ENCODE measurements around the gene ARHGAP44. TPM values are rescaled to one million over a fixed set of nuclear protein-coding genes. Genes with fewer than 3 reads are reported as not detected.
A peak's percentile ranks its signal among the peaks of the same experiment; 100 is the strongest.

Gene ARHGAP44
- total RNA-seq, 1 experiment from 2014 or later = 9.9 TPM

DNA sequence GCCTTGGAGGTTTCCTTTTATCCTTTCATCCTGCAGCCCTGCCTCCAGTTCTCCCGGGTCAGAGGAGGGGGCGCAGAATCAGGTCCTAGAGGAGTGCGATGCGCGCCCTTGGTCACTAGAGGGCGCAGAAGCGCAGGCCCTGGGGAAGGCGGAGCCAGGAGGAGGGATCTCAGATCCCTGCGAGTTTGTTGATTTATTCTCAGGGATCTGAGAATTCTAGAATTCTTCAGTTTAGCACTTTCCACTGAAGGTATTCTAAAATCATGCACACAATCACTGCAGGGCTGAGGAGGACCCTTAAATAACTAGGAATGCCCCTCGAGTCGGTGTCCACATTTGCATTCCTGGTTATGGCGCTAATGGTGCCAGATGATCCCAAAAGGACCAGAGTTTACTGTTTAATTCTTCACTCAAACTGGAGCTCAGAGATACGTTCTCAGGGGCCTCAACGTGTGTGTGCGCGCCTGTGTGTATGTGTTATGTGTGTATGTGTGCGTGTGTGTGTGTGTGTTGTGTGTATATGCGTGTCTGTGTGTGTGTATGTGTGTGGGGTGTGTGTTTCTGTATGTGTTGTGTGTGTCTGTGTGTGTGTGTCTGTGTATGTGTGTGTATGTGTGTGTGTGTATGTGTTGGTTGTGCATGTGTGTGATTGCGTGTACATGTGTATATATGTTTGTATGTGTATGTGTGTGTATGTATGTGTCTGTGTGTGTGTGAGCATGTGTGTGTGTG is 235.4 kb downstream of the ARHGAP44 start:
- H3K27me3 Mint-ChIP-seq (ENCODE audit: low read depth) = peaks cover 4% of the 10 kb centered on the region
- H3K14ac ChIP-seq (ENCODE audit: insufficient read depth, low read length) = no peak overlapping the region
- no peak overlapping the region for H3K56ac ChIP-seq (ENCODE audit: insufficient read length, low read depth, low read length)
- no peak overlapping the region for H4K8ac ChIP-seq (replicated peaks; ENCODE audit: insufficient read length, low read depth, low read length)
- no peaks in the 10 kb centered on the region for H3K9me3 ChIP-seq (ENCODE audit: control insufficient read depth, low read depth, low read length)
- H3K27ac Mint-ChIP-seq = no peak overlapping the region
- H3K36me3 Mint-ChIP-seq (ENCODE audit: insufficient read depth in 1 of 3, low read depth in 3 of 3) = no peaks in the 10 kb centered on the region
- H2BK20ac ChIP-seq (ENCODE audit: low read depth, low read length, poor library complexity, severe bottlenecking) = no peak overlapping the region
- no peak overlapping the region for H3T11ph ChIP-seq (ENCODE audit: low read length)
- no peak overlapping the region for H3K4ac ChIP-seq (ENCODE audit: low read depth, low read length)
- H3K4me2 ChIP-seq (ENCODE audit: insufficient read depth, insufficient read length, low read length) = peak overlapping the region; percentile 28
- peaks cover 23 to 26% of the 10 kb centered on the region in 2 experiments for H3K4me1 Mint-ChIP-seq
- H2BK5ac ChIP-seq (ENCODE audit: insufficient read length, low read length) = no peak overlapping the region
- H3K27ac ChIP-seq (ENCODE audit: insufficient read length, low read depth, low read length) = no peak overlapping the region
- no peak overlapping the region for H2BK12ac ChIP-seq (ENCODE audit: insufficient read length, low read depth, low read length)
- H2AK5ac ChIP-seq (ENCODE audit: insufficient read length, low read length) = no peak overlapping the region
- no peak overlapping the region for H3K23ac ChIP-seq (ENCODE audit: insufficient read length, low read depth, low read length)
- no peaks in the 10 kb centered on the region for H4K20me1 ChIP-seq (ENCODE audit: control insufficient read depth, insufficient read depth, insufficient read length)
- no peaks in the 10 kb centered on the region for H3K27me3 ChIP-seq (ENCODE audit: insufficient read depth, low read length)
- H3K9me3 Mint-ChIP-seq = peaks cover 0 to 3% of the 10 kb centered on the region in 2 experiments; a peak in 3 of 5 replicates
- DNase-seq = peak; percentile 92
- H2AFZ ChIP-seq (ENCODE audit: low read length) = no peak overlapping the region
- no peak overlapping the region for H4K91ac ChIP-seq (ENCODE audit: insufficient read length, low read depth, low read length)
- no CpG with 5 or more reads among the region's 19 CpGs for WGBS (ENCODE audit: extremely low coverage, insufficient read length, low lambda C conversion rate)
- H3K4me3 Mint-ChIP-seq = peak overlapping the region; percentile 39 to 47; a peak in 4 of 5 replicates
- no peak overlapping the region for H2BK15ac ChIP-seq (ENCODE audit: low read depth, low read length)
- no peaks in the 10 kb centered on the region for H3K79me2 ChIP-seq (ENCODE audit: insufficient read depth, low read length)
- no peak overlapping the region for H3K9ac ChIP-seq (ENCODE audit: extremely low read depth, insufficient read length, low read length)
- H3K4me1 ChIP-seq (ENCODE audit: insufficient read depth, low read length) = no peaks in the 10 kb centered on the region; the same call in 1 of the 2 replicates
- H3K23me2 ChIP-seq (ENCODE audit: insufficient read length, low read depth, low read length, poor library complexity, severe bottlenecking) = no peaks in the 10 kb centered on the region
- H3K18ac ChIP-seq (ENCODE audit: insufficient read length, low read depth, low read length) = no peak overlapping the region
- no peaks in the 10 kb centered on the region for H3K79me1 ChIP-seq (ENCODE audit: insufficient read depth, low read depth, low read length, poor library complexity, severe bottlenecking)
- no peak overlapping the region for H4K5ac ChIP-seq (ENCODE audit: insufficient read length, low read depth, low read length)
- no peak overlapping the region for H2BK120ac ChIP-seq (ENCODE audit: low read depth, low read length, poor library complexity, severe bottlenecking)
- TF ChIP-seq, protein P1, sequence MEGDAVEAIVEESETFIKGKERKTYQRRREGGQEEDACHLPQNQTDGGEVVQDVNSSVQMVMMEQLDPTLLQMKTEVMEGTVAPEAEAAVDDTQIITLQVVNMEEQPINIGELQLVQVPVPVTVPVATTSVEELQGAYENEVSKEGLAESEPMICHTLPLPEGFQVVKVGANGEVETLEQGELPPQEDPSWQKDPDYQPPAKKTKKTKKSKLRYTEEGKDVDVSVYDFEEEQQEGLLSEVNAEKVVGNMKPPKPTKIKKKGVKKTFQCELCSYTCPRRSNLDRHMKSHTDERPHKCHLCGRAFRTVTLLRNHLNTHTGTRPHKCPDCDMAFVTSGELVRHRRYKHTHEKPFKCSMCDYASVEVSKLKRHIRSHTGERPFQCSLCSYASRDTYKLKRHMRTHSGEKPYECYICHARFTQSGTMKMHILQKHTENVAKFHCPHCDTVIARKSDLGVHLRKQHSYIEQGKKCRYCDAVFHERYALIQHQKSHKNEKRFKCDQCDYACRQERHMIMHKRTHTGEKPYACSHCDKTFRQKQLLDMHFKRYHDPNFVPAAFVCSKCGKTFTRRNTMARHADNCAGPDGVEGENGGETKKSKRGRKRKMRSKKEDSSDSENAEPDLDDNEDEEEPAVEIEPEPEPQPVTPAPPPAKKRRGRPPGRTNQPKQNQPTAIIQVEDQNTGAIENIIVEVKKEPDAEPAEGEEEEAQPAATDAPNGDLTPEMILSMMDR (conservative IDR thresholded peaks at IDR 0.05) = peak; percentile 97
